SK-N-MC (cell line): ENCODE measurements around the gene CREB3L2.

Experiments used
- DNase-seq: peaks from one replicate; pipeline ENCODE4 v3.0.0-alpha.2; 2011; ENCODE audit warnings: low read depth, low spot score
- H3K27ac ChIP-seq: fragments of 200-600 bp; sonication (generic); 2 replicates; pipeline ENCODE4 v1.5.1; 2016; ENCODE audit warnings: mixed run types
- H3K36me3 ChIP-seq: fragments of 200-600 bp; sonication (generic); 2 replicates; pipeline ENCODE4 v1.6.1; 2017; ENCODE audit warnings: antibody characterized with exemption, low read length, mixed read lengths; ENCODE audit not compliant: insufficient read depth
- H3K4me3 ChIP-seq: fragments of 200-600 bp; sonication (generic); 2 replicates; pipeline ENCODE4 v1.5.1; 2016
- H3K9ac ChIP-seq: fragments of 200-600 bp; sonication (generic); 2 replicates; pipeline ENCODE4 v1.8.0; 2017; ENCODE audit warnings: mixed run types, mixed read lengths; ENCODE audit not compliant: insufficient read length
- H3K9me3 ChIP-seq: fragments of 200-600 bp; sonication (generic); 2 replicates; pipeline ENCODE4 v1.6.1; 2017; ENCODE audit warnings: low read depth, mild to moderate bottlenecking, antibody characterized with exemption, low read length, moderate library complexity, mixed read lengths
- EZH2 ChIP-seq: fragments of 200-600 bp; sonication (generic); IDR thresholded peaks from one replicate; pipeline ENCODE4 v1.6.1; 2017; ENCODE audit warnings: antibody characterized with exemption
- FOXP2 ChIP-seq: optimal IDR thresholded peaks from 2 replicates; pipeline ENCODE3; 2011; ENCODE audit warnings: mild to moderate bottlenecking, moderate library complexity; ENCODE audit not compliant: insufficient read depth; ENCODE audit errors: extremely low read length, control extremely low read depth
- POLR2AphosphoS5 ChIP-seq: IDR thresholded peaks from 2 replicates; pipeline ENCODE4 v1.6.1; 2012; ENCODE audit warnings: mild to moderate bottlenecking, low read depth, low read length, borderline replicate concordance

CREB3L2 gene

GRCh38 chr7:137956591-137956990, 45.3 kb downstream of the CREB3L2 start:
- DNase-seq, result no peak
- Histone ChIP-seq H3K36me3 (no peaks in the 10 kb centered on the region), H3K9me3 (no peaks in the 10 kb centered on the region), H3K27ac (no peak overlapping the region), H3K4me3 (no peak overlapping the region), H3K9ac (no peak overlapping the region)
- TF ChIP-seq FOXP2, result no peak
- no peak for TF ChIP-seq EZH2
- TF ChIP-seq POLR2AphosphoS5, result no peak

GRCh38 chr7:137956183-137956582, 45.7 kb downstream of the CREB3L2 start:
- no peak for TF ChIP-seq POLR2AphosphoS5
- TF ChIP-seq FOXP2, result no peak
- TF ChIP-seq EZH2, result no peak
- no peaks in the 10 kb centered on the region for H3K36me3 ChIP-seq
- H3K9ac ChIP-seq, result no peak overlapping the region
- H3K27ac ChIP-seq, result no peak overlapping the region
- no peak overlapping the region for H3K4me3 ChIP-seq
- no peaks in the 10 kb centered on the region for H3K9me3 ChIP-seq
- DNase-seq, result no peak

- no peaks in the 10 kb centered on the region for H3K9me3 ChIP-seq
- no peak for DNase-seq
- no peaks in the 10 kb centered on the region for H3K36me3 ChIP-seq
- TF ChIP-seq EZH2, result no peak
- no peak for TF ChIP-seq POLR2AphosphoS5
- TF ChIP-seq FOXP2, result no peak
- H3K4me3 ChIP-seq, result no peak overlapping the region
- H3K9ac ChIP-seq, result no peak overlapping the region
- H3K27ac ChIP-seq, result no peak overlapping the region
These were observed 47.3 kb downstream of the CREB3L2 start for GRCh38 chr7:137954614-137955013.

GRCh38 chr7:137953665-137954470, 48.0 kb downstream of the CREB3L2 start:
- no peak overlapping the region for H3K9ac ChIP-seq
- no peak for DNase-seq
- H3K4me3 ChIP-seq, result no peak overlapping the region
- no peaks in the 10 kb centered on the region for H3K36me3 ChIP-seq
- no peaks in the 10 kb centered on the region for H3K9me3 ChIP-seq
- H3K27ac ChIP-seq, result no peak overlapping the region
- TF ChIP-seq EZH2 (no peak), POLR2AphosphoS5 (no peak), FOXP2 (no peak)

- H3K27ac ChIP-seq, result no peak overlapping the region
- no peak overlapping the region for H3K9ac ChIP-seq
These were observed 48.7 kb downstream of the CREB3L2 start for GRCh38 chr7:137953043-137953664.

GRCh38 chr7:137952426-137952805, 49.5 kb downstream of the CREB3L2 start:
- no peaks in the 10 kb centered on the region for H3K9me3 ChIP-seq
- no peaks in the 10 kb centered on the region for H3K36me3 ChIP-seq
- H3K27ac ChIP-seq, result no peak overlapping the region
- no peak for DNase-seq
- TF ChIP-seq FOXP2 (no peak), POLR2AphosphoS5 (no peak), EZH2 (no peak)
- H3K4me3 ChIP-seq, result no peak overlapping the region
- no peak overlapping the region for H3K9ac ChIP-seq

More at GRCh38 chr7:137953043-137953664, 48.7 kb downstream of the CREB3L2 start:
- no peak overlapping the region for H3K4me3 ChIP-seq
- no peaks in the 10 kb centered on the region for H3K9me3 ChIP-seq
- no peaks in the 10 kb centered on the region for H3K36me3 ChIP-seq
- no peak for DNase-seq
- TF ChIP-seq POLR2AphosphoS5 (no peak), EZH2 (no peak), FOXP2 (no peak)

- H3K9ac ChIP-seq, result no peak overlapping the region
- no peak for DNase-seq
- no peak for TF ChIP-seq POLR2AphosphoS5
- no peak for TF ChIP-seq FOXP2
- TF ChIP-seq EZH2, result no peak
- no peak overlapping the region for H3K4me3 ChIP-seq
- H3K36me3 ChIP-seq, result no peaks in the 10 kb centered on the region
- no peaks in the 10 kb centered on the region for H3K9me3 ChIP-seq
- H3K27ac ChIP-seq, result no peak overlapping the region
These were observed 50.0 kb downstream of the CREB3L2 start for GRCh38 chr7:137951700-137952425.

GRCh38 chr7:137950967-137951366, 50.9 kb downstream of the CREB3L2 start:
- DNase-seq, result no peak
- no peak overlapping the region for H3K4me3 ChIP-seq
- H3K9me3 ChIP-seq, result no peaks in the 10 kb centered on the region
- TF ChIP-seq POLR2AphosphoS5 (no peak), FOXP2 (no peak), EZH2 (no peak)
- no peak overlapping the region for H3K9ac ChIP-seq
- H3K36me3 ChIP-seq, result no peaks in the 10 kb centered on the region
- H3K27ac ChIP-seq, result no peak overlapping the region
